ENCODE measurements around the gene EPB41L5.

The EPB41L5 gene

GRCh38 chr2:120103723-120104467, 91.0 kb downstream of the EPB41L5 start:
- Histone ChIP-seq H3K4me3 (no peak overlapping the region), H3K9ac (ENCODE audit: insufficient read length) (no peak overlapping the region), H3K27ac (no peak overlapping the region), H3K36me3 (ENCODE audit: insufficient read depth, low read length) (peaks cover 6% of the 10 kb centered on the region; the same call in 1 of the 2 replicates), H3K9me3 (ENCODE audit: low read depth, low read length) (no peaks in the 10 kb centered on the region)
- no peak for DNase-seq (ENCODE audit: low read depth, low spot score)
- TF ChIP-seq FOXP2 (optimal IDR thresholded peaks at IDR 0.05; ENCODE audit: control extremely low read depth, extremely low read length, insufficient read depth) (no peak), POLR2AphosphoS5 (IDR thresholded peaks at IDR 0.05; ENCODE audit: borderline replicate concordance, low read depth, low read length) (no peak), EZH2 (IDR thresholded peaks at IDR 0.05) (no peak)

- H3K4me3 ChIP-seq: no peak overlapping the region
- no peak for TF ChIP-seq EZH2 (IDR thresholded peaks at IDR 0.05)
- DNase-seq (ENCODE audit: low read depth, low spot score): no peak
- H3K36me3 ChIP-seq (ENCODE audit: insufficient read depth, low read length): peaks cover 6% of the 10 kb centered on the region; the same call in 1 of the 2 replicates
- no peak overlapping the region for H3K27ac ChIP-seq
- H3K9me3 ChIP-seq (ENCODE audit: low read depth, low read length): no peaks in the 10 kb centered on the region
- H3K9ac ChIP-seq (ENCODE audit: insufficient read length): no peak overlapping the region
Observed at GRCh38 chr2:120104772-120105171, 91.9 kb downstream of the EPB41L5 start.

- TF ChIP-seq POLR2AphosphoS5 (IDR thresholded peaks at IDR 0.05; ENCODE audit: borderline replicate concordance, low read depth, low read length): no peak
- TF ChIP-seq EZH2 (IDR thresholded peaks at IDR 0.05): no peak
- TF ChIP-seq FOXP2 (optimal IDR thresholded peaks at IDR 0.05; ENCODE audit: control extremely low read depth, extremely low read length, insufficient read depth): no peak
- H3K4me3 ChIP-seq: no peak overlapping the region
- peaks cover 6% of the 10 kb centered on the region; the same call in 1 of the 2 replicates for H3K36me3 ChIP-seq (ENCODE audit: insufficient read depth, low read length)
- H3K9ac ChIP-seq (ENCODE audit: insufficient read length): no peak overlapping the region
- no peak overlapping the region for H3K27ac ChIP-seq
- H3K9me3 ChIP-seq (ENCODE audit: low read depth, low read length): no peaks in the 10 kb centered on the region
- no peak for DNase-seq (ENCODE audit: low read depth, low spot score)
Observed at GRCh38 chr2:120105360-120105759, 92.5 kb downstream of the EPB41L5 start.

- TF ChIP-seq FOXP2 (optimal IDR thresholded peaks at IDR 0.05; ENCODE audit: control extremely low read depth, extremely low read length, insufficient read depth) (no peak), POLR2AphosphoS5 (IDR thresholded peaks at IDR 0.05; ENCODE audit: borderline replicate concordance, low read depth, low read length) (no peak), EZH2 (IDR thresholded peaks at IDR 0.05) (no peak)
- Histone ChIP-seq H3K4me3 (no peak overlapping the region), H3K27ac (no peak overlapping the region), H3K36me3 (ENCODE audit: insufficient read depth, low read length) (peaks cover 6% of the 10 kb centered on the region; the same call in 1 of the 2 replicates), H3K9me3 (ENCODE audit: low read depth, low read length) (no peaks in the 10 kb centered on the region), H3K9ac (ENCODE audit: insufficient read length) (no peak overlapping the region)
- DNase-seq (ENCODE audit: low read depth, low spot score): no peak
Observed at GRCh38 chr2:120108049-120108448, 95.2 kb downstream of the EPB41L5 start.

GRCh38 chr2:120108749-120109148, 95.9 kb downstream of the EPB41L5 start:
- TF ChIP-seq POLR2AphosphoS5 (IDR thresholded peaks at IDR 0.05; ENCODE audit: borderline replicate concordance, low read depth, low read length): no peak
- no peak for TF ChIP-seq EZH2 (IDR thresholded peaks at IDR 0.05)
- TF ChIP-seq FOXP2 (optimal IDR thresholded peaks at IDR 0.05; ENCODE audit: control extremely low read depth, extremely low read length, insufficient read depth): no peak
- H3K36me3 ChIP-seq (ENCODE audit: insufficient read depth, low read length): peaks cover 6% of the 10 kb centered on the region; the same call in 1 of the 2 replicates
- H3K27ac ChIP-seq: no peak overlapping the region
- no peak overlapping the region for H3K9ac ChIP-seq (ENCODE audit: insufficient read length)
- H3K9me3 ChIP-seq (ENCODE audit: low read depth, low read length): no peaks in the 10 kb centered on the region
- no peak for DNase-seq (ENCODE audit: low read depth, low spot score)
- no peak overlapping the region for H3K4me3 ChIP-seq

GRCh38 chr2:120109186-120110061, 96.5 kb downstream of the EPB41L5 start:
- H3K9ac ChIP-seq (ENCODE audit: insufficient read length): no peak overlapping the region
- H3K9me3 ChIP-seq (ENCODE audit: low read depth, low read length): no peaks in the 10 kb centered on the region
- DNase-seq (ENCODE audit: low read depth, low spot score): no peak
- TF ChIP-seq POLR2AphosphoS5 (IDR thresholded peaks at IDR 0.05; ENCODE audit: borderline replicate concordance, low read depth, low read length) (no peak), EZH2 (IDR thresholded peaks at IDR 0.05) (no peak), FOXP2 (optimal IDR thresholded peaks at IDR 0.05; ENCODE audit: control extremely low read depth, extremely low read length, insufficient read depth) (no peak)
- no peak overlapping the region for H3K27ac ChIP-seq
- H3K4me3 ChIP-seq: no peak overlapping the region
- no peaks in the 10 kb centered on the region for H3K36me3 ChIP-seq (ENCODE audit: insufficient read depth, low read length)

GRCh38 chr2:120110062-120110362, 97.1 kb downstream of the EPB41L5 start:
- H3K9me3 ChIP-seq (ENCODE audit: low read depth, low read length): no peaks in the 10 kb centered on the region
- no peak overlapping the region for H3K9ac ChIP-seq (ENCODE audit: insufficient read length)
- H3K27ac ChIP-seq: no peak overlapping the region
- no peak for DNase-seq (ENCODE audit: low read depth, low spot score)
- no peaks in the 10 kb centered on the region for H3K36me3 ChIP-seq (ENCODE audit: insufficient read depth, low read length)
- no peak overlapping the region for H3K4me3 ChIP-seq
- TF ChIP-seq EZH2 (IDR thresholded peaks at IDR 0.05) (no peak), FOXP2 (optimal IDR thresholded peaks at IDR 0.05; ENCODE audit: control extremely low read depth, extremely low read length, insufficient read depth) (no peak), POLR2AphosphoS5 (IDR thresholded peaks at IDR 0.05; ENCODE audit: borderline replicate concordance, low read depth, low read length) (no peak)

GRCh38 chr2:120110507-120110906, 97.6 kb downstream of the EPB41L5 start:
- DNase-seq (ENCODE audit: low read depth, low spot score): no peak
- TF ChIP-seq EZH2 (IDR thresholded peaks at IDR 0.05) (no peak), POLR2AphosphoS5 (IDR thresholded peaks at IDR 0.05; ENCODE audit: borderline replicate concordance, low read depth, low read length) (no peak), FOXP2 (optimal IDR thresholded peaks at IDR 0.05; ENCODE audit: control extremely low read depth, extremely low read length, insufficient read depth) (no peak)
- H3K36me3 ChIP-seq (ENCODE audit: insufficient read depth, low read length): no peaks in the 10 kb centered on the region

More at GRCh38 chr2:120110507-120110906, 97.6 kb downstream of the EPB41L5 start:
- Histone ChIP-seq H3K9me3 (ENCODE audit: low read depth, low read length) (no peaks in the 10 kb centered on the region), H3K9ac (ENCODE audit: insufficient read length) (no peak overlapping the region), H3K27ac (no peak overlapping the region), H3K4me3 (no peak overlapping the region)

All from SK-N-MC (cell line).